Loucy (cell line): ENCODE data around the gene TCL1B.

Experiments used
- CTCF ChIP-seq: fragments of 200-600 bp; sonication (generic); conservative IDR thresholded peaks from 2 replicates; pipeline ENCODE4 v1.5.1; 2014; ENCODE audit warnings: mild to moderate bottlenecking, antibody characterized with exemption, low read length
- EZH2phosphoT487 ChIP-seq: fragments of 200-600 bp; IDR thresholded peaks from 2 replicates; pipeline ENCODE4 v1.6.1; 2018; ENCODE audit warnings: antibody characterized with exemption, mild to moderate bottlenecking, moderate library complexity, borderline replicate concordance

- TF ChIP-seq CTCF: no peak
- no peak for TF ChIP-seq EZH2phosphoT487
Observed at GRCh38 chr14:95686935-95687334, 709 bp downstream of the TCL1B start.
